Smooth muscle cell of the brain vasculature (primary cell): Measurements from ENCODE around the gene GPBAR1.

Source experiments
- DNase-seq: peaks from one replicate; pipeline ENCODE4 v3.0.0-alpha.2; 2012; ENCODE audit warnings: low read depth, low spot score

GPBAR1 gene, protein sequence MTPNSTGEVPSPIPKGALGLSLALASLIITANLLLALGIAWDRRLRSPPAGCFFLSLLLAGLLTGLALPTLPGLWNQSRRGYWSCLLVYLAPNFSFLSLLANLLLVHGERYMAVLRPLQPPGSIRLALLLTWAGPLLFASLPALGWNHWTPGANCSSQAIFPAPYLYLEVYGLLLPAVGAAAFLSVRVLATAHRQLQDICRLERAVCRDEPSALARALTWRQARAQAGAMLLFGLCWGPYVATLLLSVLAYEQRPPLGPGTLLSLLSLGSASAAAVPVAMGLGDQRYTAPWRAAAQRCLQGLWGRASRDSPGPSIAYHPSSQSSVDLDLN

DNA sequence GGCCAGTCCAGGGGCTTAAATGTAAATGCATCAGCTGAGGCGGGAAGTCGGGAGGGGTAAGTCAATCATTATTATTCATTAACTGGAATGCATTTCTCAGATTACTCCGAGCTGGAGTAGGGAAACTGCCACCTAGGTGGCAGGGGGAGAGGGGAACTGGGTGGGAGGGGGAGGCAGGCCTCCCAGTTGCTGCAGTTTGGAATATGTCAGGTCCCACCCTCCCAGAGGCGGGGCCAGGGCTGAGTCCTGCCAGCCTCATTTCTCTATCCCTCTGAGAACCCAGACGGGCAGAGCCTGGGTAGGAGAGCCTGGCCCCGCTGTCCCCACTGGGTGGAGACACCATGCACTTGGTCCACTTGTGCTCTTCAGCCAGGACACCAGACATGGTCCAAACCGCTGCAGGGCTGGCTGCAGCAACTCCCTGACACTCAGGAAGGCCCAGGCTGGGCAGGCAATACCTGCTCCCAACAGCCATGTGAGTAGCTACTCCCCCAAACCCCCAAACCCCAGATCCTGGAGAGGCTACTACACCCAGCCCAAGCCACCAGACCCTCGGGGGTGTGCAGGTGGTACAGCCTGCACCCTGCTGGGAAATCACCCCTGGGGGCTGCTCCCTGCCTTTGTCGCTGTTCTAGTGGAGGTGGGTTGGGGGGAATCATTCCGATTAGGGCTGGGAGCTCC, at the start of gene GPBAR1:
Gene GPBAR1, plus strand, starts transcription at position 274 of the 681 bp plus-strand sequence. CDS start 1,710 bp downstream, outside the sequence.
- DNase-seq, result no peak

DNA sequence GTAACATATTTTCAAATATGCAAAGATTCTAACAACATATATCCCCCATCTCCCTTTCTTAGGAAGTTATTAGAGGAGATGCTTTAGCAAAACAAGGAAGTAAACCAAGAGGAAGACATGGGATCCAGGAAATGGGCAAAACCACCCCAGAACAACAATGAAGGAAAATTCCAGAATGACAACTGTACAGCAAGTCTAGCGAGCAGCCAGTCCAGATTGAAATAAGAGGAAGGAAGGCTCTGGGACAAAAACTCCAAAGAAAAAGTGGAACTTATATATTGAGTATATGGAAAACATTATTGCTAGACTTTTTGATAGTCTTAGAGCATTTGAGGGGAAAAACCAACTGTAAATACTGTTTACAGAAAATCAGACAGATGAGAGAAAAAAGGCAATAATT, 46.7 kb upstream of the GPBAR1 start:
- DNase-seq, result no peak

DNA sequence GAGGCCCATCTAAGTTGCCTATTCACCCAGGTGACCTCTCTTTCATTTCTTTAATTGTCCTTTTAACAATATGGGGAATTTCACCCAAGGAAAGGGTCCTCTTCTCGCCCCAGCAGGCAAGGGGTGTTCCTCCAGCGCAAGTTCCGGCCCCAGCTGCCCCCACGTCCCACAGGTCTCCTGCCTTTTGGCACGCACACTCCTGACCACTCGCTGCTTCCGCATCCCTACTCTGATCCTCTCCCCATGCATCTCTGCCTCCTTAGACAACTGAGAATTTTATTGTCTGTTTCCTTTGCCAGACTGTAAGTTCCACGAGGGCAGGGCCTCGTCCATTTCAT, 44.5 kb upstream of the GPBAR1 start:
- DNase-seq, result no peak

DNA sequence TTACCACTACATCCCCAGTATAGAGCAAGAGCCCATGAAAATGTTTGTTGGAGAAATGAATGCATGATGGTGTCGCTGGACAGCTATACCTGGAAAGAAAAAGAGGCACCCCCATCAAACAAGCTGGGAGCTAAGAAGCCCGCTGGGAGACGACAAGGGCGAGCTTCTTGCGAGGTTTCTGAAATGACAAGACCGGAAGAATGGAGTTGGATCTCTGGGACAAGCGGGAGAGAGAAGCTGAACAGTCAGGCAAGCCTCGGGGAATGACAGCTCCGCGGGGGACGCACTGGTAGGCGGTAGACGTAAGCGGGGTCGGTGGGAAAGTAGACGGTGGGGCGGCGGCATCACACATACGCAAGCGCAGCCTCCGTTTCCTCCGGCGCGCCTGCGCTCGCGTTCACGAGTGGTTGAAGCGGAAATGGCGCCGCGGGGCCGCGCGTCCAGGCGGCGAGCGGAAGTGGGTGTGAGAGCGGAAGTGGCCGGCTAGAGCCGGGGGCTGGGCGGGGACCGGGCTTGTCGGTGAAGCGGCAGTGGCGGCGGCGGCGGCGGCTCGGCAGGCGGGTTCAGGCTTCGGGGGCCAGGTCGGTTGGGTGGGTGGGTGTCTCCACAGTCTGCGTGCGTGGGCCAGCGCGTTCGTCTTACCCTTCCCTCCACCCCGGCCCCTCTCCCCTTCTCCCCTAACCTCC, 44.0 kb upstream of the GPBAR1 start, which contains the start of gene ARPC2:
Gene ARPC2, plus strand, starts transcription at position 516 of the 686 bp plus-strand sequence. CDS start 282 bp downstream, outside the sequence.
- DNase-seq, result peak; percentile 90

DNA sequence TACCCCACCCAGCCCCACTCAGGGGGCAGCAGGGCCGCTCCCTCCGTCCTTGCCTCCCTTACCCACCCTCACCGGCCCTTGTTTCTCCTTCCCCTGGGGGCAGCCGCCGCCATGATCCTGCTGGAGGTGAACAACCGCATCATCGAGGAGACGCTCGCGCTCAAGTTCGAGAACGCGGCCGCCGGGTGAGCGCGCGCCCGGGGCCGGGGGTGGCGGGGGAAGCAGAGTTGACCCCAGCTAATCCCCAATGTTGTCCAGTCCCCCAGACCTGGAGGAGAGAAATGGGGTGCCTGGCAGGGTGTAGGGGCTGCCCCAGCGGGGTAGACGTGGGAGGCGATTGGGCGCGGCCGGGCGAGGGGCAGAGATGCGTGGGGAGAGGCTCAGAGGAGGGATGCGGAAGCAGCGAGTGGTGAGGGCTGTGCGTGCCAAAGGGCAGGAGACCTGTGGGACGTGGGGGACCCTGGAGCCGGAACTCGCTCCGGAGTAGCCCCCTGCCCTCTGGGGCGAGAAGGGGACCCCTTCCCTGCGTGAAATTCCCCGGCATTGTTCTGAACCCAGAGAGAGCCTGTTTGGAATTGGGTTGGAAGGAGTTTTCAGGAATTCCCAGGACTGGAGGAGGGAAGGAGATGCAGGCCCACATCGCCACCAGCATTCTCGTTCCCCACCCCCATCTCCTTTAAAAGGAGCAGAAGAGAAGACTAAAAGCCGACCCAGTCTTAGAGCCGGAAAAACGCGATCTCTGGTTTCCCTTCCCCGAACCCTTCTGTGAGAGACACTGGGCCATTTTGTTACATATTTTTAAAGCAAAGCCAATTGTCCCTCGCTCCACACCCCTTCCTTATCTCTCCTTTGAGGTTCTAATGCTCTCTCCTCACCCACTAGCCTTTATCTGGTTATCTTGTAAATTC, 43.2 kb upstream of the GPBAR1 start:
- no peak for DNase-seq

DNA sequence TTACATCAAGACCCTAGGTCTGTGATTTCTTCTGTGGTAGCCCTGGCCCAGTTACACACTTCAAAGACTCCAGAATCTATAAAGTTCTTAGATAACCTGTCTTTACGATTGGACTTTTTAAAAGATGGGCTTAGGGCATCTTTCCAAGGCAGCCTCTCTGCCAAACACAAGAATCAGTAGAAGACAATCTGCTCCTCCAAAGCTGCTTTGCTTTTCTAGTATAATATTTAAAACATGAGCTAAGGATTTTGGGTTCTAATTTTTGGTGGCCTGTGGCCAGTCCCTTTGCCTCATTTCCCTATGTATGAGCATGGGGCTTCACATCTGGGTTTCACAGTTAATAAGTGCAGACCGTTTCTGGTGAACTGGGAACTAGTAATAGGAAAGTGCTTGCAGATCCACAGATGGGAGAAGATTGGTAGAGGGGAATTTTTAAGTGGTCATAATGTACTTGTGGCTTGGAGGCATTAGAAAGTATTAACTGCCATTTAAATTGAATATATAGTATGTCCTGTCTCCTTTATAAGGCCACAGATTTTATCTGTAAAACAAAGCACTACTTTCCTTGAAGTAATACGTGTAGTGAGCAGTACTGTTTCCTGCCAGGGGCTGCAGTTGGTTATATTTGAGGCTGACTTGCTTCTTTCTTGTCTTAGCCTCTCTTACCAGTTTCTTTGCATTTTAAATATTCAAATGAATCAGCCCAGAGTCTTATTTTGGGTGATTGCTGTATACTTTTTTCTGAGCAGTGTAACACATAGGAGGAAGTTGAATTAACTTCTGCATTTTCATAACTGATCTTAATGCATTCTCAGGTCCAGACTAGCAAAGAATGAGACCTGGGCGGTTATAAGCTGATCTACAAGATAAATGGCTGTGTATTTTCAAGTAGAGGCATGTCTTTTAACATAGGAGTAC, 42.3 kb upstream of the GPBAR1 start:
- no peak for DNase-seq

DNA sequence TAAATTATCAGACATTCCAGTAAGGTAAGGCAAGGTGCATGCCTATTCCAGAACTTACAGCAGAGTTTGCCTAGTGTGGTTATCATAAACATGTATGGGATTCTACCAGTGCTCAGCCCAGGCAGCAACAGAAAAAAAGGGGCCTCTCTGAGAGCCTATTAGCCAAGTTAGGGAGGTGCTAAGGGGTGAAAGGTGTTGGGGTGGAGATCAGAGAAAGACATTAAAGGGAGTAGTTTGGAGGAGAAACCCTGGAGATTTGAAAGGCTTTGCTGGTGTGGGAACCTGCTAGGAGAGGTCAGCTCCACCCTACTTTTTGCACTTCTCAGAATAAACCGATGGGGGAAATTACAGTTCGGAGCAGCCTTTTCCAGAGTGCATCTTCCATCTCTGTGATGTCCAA, 40.9 kb upstream of the GPBAR1 start:
- DNase-seq, result no peak

DNA sequence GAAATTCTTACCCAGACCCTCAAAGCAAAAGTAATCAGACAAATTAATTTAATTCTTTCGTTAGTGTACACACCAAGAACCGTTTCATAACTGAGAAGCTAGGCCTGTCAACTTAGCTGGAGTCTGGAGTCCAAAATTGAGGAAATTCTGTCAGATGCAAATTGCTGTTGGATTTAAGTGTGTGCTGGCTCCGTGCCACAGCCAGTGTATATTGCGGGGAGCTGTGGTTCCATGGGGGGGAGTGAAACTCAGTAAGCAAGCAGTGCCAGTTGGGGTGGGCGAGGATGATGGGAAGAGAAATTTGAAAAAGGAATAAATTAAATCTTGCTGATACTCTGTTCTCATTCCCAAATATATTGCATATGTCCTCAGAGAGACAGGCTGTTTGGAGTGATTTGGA, 39.8 kb upstream of the GPBAR1 start:
- no peak for DNase-seq

DNA sequence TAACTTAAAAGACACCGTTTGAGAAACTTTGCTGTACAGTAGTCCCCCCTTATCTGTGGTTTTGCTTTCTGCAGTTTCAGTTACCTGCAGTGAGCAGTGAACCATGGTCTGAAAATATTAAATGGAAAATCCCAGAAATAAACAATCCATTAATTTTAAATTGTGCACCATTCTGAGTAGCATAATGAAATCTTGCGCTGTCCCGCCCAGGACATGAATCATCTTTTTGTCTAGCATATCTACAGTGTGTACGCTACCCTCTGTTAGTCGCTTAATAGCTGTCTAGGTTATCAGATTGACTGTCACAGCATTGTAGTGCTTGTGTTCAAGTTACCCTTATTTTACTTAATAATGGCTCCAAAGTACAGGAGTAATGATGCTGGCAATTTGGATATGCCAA, 37.8 kb upstream of the GPBAR1 start:
- DNase-seq, result no peak

DNA sequence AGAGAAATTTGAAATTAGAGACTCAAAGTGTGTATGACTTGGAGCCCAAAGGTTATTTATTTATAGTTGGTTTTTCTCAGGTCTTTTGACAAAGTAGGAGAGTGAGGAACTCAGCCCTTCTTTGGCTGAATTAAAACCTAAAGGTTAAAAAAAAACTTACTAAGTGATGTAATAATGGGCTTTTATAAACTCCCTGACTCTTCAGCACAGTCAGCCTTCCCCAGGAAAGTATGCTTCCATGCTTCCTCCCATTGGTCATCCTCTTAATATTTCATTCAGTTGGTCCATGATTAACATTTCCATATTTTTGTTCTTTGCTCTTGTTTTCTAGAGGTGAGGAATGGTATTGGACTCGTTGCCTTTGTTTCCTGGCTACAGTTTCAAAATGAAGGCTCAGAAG, 36.6 kb upstream of the GPBAR1 start:
- DNase-seq, result no peak

DNA sequence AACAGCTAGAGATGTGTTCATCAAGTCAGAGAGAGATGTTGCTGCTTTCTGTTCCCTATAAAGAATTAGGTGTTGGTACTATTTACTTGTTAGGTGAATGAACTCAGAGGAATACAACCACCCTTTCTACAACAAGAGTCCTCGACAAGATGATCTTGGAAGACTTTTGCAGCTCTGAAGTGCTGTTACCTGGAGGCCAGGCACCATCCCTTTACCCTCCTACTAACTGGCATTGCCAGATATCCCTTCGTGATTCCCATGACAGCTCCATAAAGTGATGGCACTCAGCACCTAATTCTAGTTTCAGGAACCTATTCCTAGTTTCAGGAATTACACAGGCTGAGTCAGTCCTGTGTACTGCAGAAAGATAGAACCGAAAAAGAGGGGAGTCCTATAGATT, 33.9 kb upstream of the GPBAR1 start:
- no peak for DNase-seq

DNA sequence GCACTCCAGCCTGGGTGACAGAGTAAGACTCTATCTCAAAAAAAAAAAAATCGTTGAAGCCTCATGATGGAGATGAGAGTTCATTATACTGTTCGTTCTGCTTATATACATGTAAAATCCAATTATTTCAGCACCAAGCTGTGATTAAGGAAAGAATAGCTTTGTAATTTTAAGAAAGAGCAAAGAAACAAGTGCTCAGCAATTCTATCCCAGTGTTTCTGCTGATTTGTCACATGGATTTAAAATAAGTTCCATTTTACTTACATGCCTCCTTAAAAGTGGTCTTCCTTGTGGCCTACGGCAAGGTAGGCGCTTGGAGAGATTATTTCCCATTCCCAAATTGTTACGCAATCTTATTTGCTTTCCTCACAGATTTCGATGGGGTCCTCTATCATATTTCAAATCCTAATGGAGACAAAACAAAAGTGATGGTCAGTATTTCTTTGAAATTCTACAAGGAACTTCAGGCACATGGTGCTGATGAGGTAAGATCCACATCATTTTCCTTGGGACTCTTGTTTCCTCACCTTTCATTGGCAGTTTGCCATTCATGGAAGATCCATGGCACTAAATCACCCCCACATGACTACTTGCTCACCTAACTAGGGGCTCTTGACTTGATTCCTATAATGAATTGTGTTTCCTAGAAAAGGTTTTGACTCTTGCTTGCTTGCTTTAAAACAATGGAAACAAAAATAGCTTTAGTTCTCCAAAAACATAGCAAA, 32.3 kb upstream of the GPBAR1 start:
- DNase-seq, result no peak

DNA sequence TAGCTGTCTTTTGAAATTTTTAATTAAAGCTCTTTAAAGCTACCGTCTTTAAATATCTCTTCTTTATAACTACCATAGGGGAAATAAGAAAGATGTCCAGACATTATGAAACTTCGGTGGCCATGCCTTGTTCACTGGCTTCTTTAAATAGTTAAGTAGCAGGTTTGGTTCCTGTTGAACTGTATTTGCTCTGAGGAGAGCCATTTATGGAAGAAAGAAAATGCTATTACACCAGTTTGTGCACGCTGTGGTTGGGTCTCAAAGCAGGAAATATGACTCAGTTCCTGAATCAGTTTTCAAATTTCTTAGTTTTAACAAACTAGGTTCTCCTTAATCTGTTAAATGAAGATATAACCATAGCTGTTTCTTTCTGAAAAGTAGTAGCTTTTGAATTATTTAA, 31.6 kb upstream of the GPBAR1 start:
- DNase-seq, result no peak

DNA sequence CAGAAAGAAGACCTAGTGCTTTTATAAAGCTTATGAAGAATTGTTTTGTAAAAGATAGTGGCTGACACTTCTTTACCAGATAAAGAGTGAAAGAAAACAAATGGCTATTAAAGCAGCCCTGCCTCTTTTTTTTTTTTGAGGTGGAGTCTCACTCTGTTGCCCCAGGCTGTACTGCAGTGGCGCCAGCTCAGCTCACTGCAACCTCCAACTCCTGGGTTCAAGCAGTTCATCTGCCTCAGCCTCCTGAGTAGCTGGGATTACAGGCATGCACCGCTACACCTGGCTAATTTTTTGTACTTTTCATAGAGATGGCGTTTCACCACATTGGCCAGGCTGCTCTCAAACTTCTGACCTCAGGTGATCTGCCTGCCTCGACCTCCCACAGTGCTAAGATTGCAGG, 31.0 kb upstream of the GPBAR1 start:
- no peak for DNase-seq

DNA sequence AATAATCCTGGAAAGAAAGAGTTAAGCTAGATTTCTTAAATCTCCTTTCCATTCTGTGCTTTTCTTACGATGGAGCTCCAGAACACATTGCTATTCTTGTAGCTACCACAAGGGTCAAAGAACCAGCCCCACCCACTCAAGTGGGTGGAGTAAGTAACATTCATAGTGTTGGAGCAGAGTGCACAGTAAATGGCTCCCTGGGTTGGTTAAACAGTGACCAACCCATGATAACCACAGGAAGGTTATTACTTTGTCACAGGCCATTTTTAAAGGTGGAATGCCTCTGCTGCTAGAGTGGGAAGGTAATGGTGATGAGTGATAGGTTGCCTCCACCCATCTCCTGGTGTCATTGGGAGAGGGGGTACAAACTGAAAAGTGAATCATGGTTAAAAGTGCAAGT, 29.9 kb upstream of the GPBAR1 start:
- no peak for DNase-seq

DNA sequence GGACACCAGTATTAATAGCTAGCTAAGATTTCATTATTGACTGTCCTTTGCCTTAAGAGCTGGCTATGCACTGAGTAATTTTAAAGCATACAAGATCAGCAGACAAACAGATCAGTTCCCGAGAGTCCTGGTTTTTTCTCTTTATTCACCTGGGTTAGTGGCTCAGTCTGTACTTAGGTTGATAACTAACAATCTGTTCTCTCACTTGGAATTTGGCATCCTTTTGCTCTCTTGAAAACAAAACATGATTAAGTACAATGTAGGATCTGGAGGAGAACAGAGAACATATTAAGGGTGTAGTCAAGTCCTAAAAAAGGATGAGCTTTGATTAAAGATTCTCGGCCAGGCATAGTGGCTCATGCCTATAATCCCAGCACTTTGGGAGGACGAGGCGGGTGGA, 27.3 kb upstream of the GPBAR1 start:
- no peak for DNase-seq

DNA sequence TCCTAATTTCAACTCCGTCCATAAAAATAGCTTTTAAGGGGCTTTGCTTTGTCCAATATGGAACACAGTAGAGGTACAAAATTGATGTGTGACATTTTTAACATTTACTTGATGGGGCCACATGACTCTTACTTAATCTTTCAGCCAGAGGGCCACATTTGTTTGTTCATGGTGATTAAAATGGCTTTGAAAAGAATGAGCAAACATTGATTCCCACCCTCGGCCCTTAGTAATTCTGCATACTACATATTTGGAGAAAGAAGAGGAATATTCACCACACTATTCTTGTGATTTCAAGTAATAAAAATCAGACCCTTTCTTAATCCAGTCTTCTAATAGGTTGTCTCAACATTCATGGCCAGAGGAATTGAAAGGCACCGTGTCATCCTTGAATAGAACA, 26.3 kb upstream of the GPBAR1 start:
- DNase-seq, result no peak

DNA sequence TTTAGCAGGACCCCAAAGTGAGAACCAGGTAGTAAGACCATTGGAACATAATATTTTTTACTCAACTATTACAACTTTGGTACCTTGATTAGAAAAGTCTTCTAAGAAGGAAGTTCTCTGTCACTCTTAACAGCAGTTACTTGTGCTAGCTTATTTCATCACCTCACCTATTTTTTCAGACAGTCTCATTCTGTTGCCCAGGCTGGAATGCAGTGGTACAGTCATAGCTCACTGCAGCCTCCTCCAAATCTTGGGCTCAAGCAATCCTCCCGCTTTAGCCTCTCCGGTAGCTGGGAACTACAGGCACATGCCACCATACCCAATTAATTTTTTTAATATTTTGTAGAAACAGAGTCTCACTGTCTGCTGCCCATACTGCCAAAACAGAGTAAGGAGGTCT, 25.8 kb upstream of the GPBAR1 start:
- no peak for DNase-seq

DNA sequence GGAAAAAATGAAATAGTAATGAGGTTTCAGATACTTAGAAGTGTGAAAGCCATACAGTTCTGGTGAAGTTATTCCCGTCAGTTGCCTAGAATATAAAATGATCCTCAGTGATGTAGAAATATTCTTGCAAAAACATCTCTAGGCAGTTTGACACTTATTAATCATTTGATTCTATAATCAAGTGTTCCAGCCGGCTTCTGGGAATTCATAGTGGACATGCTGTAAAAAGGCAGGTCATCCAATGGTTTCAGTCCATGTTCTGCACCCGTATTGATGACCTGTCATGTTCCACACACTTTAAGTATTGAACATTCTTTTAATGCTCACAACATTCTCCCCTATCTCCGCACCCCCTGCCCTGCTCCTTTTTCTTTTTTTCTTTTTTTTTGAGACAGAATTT, 24.0 kb upstream of the GPBAR1 start:
- no peak for DNase-seq

DNA sequence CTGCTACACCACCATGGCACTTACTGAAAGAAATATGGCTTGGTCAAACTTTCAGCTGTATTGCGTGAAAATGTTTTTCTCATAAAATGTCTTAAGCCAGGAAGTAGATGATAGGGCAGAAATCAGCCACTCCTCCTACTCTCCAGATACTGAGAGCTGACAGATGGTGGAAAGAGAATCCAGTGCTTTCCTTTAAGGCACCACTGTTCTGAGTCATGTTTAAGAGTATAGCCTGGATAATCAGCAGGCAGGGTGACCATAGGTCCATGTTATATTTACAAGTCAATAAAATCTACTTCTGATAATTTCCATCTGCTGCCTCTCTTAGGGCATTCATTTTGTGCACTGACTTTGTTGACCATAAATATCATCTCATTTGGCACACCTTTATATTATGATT, 21.9 kb upstream of the GPBAR1 start:
- DNase-seq, result no peak
